ENCODE data around the gene ARRB1.
A peak's percentile ranks its signal among the peaks of the same experiment; 100 is the strongest.
"Not testable (repeated sequence)": the region's sequence is repeated elsewhere in the genome, so short reads cannot be mapped to it uniquely, and the experiment has no call there.

The ARRB1 gene

GRCh38 chr11:75292943-75293342 is 58.5 kb downstream of the ARRB1 start:
- DNase-seq = no peak

GRCh38 chr11:75291741-75292140 is 59.7 kb downstream of the ARRB1 start:
- no peak for DNase-seq

GRCh38 chr11:75289919-75290318 is 61.5 kb downstream of the ARRB1 start:
- DNase-seq = no peak

DNA sequence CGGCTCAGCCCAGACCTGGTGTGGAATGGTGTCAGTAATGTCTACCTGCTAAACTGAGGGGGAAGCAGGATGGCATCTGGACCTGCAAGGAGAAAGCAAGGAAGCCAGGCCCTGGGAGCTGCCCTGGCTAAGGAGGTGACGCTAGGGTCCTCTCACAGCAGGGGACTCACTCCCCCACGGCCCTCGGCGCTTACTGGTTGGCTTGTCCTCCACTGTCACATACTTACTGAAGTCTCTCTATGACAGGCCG is 62.0 kb downstream of the ARRB1 start:
- DNase-seq = no peak

GRCh38 chr11:75287579-75287978 is 63.9 kb downstream of the ARRB1 start:
- DNase-seq = no peak

- DNase-seq = no peak
Observed at GRCh38 chr11:75286826-75287465, 64.5 kb downstream of the ARRB1 start.

GRCh38 chr11:75285776-75286360 is 65.6 kb downstream of the ARRB1 start:
- no peak for DNase-seq

GRCh38 chr11:75283391-75283931 is 68.0 kb downstream of the ARRB1 start:
- no peak for DNase-seq

DNA sequence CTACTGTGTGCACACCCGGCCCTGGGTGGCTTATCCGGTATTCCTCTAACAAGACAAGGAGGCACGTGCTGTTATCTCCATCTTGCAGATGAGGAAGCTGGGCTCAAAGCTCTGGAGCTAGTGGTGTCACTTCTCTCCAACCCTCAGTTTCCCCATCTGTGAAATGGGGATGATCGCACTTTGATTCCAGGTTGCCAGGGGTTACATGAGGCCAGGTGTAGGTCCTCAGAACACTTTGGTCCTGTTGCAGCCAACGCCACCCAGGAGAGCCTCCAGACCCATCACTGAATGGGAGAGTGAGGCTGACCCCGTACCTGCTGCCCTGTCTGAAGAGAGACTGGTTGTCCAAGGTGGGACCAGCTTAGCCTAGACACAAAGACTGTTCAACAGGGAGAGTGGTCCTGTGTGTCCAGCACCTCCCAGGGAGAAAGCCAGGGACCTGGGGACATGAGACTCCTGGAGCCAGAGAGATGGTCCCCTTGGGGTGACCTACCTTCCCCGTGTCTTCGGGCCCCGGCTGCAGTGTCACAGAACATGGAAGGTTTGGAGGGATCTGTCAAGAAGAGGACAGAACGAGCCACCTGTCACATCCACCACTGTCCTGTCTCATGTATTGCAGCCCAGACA is 69.9 kb downstream of the ARRB1 start:
- no peak for DNase-seq

DNA sequence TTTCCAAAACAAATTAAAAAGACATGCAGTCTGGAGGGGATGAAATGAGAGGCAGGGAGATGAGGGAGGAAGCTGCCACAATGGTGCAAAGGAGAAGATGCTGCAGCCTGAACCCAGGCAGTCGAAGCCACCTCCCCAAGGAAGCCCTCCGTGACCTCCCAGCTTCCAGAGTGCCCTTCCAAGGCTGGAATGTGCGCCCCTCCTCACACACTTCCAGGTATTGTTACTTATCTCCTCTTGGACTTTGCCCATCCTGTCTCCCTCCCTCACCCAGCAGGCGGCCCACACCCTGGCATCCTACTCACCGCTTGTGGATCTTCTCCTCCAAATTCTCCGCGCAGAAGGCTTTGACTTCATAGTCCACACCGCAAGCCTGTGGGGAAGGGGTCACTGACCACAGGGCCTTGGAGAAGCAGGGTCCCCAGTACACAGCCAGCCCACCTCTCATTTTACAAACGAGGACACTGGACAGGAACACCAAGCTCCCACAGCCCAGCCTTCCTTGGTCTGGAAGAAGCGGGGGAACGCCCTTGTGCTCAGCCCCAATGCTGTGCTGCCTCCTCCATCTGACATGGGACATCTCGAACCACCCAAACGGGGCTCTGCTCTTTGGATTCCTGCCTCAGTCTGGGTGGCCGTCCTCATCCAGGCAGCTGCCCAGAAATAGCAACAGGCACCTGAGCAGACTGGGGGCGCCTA is 70.5 kb downstream of the ARRB1 start:
- no peak for DNase-seq

- peak; percentile 85 for DNase-seq
Observed at GRCh38 chr11:75280227-75280701, 71.2 kb downstream of the ARRB1 start.

DNA sequence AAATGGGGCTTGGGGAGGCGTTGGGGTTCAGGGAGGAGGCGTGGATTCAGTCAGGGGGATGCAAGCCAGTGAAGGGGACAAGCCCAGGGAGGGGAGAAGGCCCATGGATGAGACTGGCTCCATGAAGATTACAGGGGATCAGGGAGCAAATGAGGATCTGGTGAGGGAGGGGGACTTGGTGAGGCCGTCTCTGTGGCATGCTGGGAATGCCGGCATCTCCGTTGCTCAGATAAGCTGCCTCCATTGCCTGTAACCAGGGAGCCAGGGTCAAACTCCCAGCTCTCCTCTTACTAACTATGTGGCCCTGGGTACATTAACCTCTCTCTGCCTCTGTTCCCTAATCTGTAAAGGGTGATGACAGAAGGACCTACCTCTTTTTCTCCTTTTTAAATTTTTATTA is 72.2 kb downstream of the ARRB1 start:
- DNase-seq = no peak

DNA sequence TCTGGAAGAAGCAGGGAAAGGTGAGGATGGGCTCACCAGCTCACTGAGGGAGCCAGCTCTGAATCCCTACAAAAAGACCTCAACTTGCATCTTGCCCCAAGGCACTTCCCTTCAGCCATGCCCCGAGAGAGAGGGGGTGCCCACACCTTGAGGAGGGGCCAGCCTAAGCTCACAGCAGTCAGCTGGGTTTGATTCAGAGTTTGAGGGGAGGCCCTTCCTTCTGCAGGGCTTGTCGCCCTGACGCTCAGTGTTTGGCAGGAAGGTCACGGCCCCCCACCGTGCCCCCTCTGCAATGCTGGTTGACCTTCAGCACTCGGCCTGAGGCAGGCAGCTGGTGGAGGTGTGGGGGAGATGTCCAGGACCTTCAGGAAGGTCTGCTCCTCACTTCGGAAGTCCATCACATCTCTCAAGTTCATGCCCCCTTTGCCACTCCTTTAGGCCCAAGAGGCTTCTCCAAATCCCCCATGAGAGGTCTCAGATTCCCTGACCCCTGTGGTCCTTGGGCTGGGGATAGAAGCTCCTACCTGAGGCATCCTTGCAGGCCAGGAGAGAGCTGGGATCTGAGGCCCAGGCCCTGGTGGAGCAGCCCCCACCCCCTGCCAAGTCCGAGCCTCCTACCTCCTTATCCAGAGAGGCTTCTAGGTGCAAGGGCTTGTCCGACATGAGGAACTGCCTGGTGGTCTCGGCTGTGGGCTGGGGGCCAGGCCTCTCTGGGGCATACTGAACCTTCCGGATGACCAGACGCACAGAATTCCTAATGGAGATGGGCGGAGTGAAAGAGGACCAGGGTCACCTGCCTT is 73.3 kb downstream of the ARRB1 start:
- no peak for DNase-seq

GRCh38 chr11:75277211-75277805 is 74.2 kb downstream of the ARRB1 start:
- peak; percentile 11 for DNase-seq

DNA sequence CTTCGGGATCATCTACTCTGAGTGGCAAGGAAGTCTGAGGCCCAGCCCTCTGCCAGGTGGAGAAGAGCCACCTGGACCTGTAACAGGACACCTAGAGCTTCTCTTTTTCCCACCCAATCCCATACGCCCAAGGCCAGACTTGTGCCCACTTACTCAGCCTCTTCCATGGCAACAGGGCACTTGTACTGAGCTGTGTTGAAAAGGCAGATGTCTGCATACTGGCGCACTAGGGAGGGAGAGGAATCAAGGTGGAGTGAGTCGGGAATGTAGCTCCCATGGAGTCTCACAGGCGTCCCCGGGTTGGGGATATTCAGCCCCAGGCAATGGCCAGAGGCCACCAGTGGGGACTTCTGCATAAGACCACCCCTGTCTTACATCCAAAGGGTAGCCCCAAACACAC is 74.8 kb downstream of the ARRB1 start:
- peak; percentile 17 for DNase-seq

DNA sequence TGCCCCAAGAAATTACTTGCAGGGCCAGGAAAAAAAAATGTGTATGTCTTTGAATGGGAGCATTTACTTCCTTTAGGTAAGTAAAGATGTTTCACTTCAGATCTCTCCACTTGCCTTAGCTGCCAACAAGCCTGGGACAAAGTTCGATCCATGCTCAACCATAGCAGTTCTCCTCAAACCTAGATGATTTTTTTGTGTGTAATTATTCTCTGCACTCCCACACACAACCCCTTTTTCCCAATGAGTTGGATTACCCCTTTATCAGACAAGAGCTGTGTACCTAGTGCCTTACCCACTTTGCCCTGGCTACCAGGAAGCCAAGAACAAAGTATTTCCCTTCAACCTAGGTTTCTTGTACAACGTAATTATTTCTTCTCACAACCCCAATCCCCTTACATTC is 75.3 kb downstream of the ARRB1 start:
- DNase-seq = no peak

- DNase-seq = peak; percentile 58 to 67
Observed at GRCh38 chr11:75275581-75275980, 75.9 kb downstream of the ARRB1 start.

DNA sequence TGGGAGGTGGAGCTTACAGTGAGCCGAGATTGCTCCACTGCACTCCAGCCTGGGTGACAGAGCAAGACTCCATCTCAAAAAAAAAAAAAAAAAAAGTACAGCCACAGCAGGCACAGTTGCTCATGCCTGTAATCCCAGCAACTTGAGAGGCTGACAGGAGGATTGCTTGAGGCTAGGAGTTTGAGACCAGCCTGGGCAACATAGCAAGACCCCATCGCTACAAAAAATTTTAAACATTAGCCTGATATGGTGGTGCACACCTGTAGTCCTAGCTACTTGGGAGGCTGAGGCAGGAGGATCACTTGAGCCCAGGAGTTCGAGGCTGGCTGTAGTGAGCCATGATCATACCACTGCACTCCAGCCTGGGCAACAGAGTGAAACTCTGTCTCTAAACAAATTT is 76.7 kb downstream of the ARRB1 start:
- not testable (repeated sequence) for DNase-seq

GRCh38 chr11:75273411-75274391 is 77.8 kb downstream of the ARRB1 start:
- peak in 1 of 2 experiments; percentile 13 for DNase-seq

DNA sequence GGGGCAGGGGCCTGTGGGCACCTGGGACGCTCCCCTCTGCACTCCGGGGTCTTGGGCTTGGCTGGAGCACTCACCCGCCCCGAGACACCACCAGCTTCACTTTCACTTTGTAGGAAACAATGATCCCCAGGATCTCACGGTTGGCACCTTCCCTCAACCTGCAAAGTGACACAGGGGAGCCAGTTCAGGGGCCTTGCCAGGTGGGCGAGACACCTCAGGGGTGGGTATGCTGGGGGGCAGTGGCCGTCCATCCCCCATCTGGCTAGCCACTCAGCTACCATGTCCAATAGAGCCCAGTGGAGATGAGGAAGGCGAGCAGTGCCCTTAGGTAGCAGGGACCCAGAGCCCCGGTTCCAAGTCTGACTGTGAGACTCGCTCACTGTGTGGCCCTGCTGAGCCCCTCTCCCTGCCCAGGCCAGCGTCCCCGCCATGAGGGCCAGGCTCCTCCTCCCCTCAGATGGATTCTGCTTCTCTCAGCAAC is 78.6 kb downstream of the ARRB1 start:
- no peak for DNase-seq

DNA sequence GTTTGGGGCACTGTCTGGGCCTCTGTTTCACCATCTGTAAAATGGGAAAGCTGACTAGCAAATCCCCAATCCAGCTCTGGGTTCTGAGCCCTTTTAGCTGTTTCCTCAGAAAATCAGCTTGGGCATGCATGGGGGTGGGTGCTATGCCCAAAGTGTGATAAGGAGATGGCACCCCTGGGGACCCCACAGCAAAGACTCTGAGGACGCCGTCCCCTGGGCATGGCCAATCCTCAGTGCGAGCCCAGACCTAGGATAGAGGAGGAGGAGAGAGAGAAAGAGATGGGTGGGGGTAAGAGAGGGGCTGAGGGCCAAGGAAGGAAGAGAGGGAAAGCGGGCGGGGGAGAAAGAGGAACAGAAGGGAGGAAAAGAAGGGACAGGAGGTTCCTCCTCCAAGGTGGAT is 79.1 kb downstream of the ARRB1 start:
- DNase-seq = no peak

Measured in activated T-cell treated with anti-CD3 and anti-CD28 coated beads, Interleukin-2, amount 50 U/mL, for 48 hours (primary cell).